Measurements from ENCODE around the gene RNF123.

RNF123 gene

GRCh38 chr3:49689046-49689907 lies at the start of gene RNF123, which contains the start of gene MST1:
Gene RNF123 (plus strand): TSS chr3:49689557. CDS start chr3:49691166, 1,609 bp downstream.
Gene MST1 (minus strand): TSS chr3:49689474. CDS start chr3:49688691, 783 bp downstream.
- Histone ChIP-seq H3K4me1 (ENCODE audit: control insufficient read depth, insufficient read depth, low read length, unreplicated experiment) (no peaks in the 10 kb centered on the region), H3K4me3 (ENCODE audit: low read depth, low read length) (peak within 1 kb of the TSS; percentile 95), H2AFZ (ENCODE audit: low read length, unreplicated experiment) (peak within 1 kb of the TSS; percentile 91), H3K27me3 (ENCODE audit: insufficient read depth, low read length) (peaks cover 3% of the 10 kb centered on the region; the same call in 1 of the 2 replicates), H3K79me2 (ENCODE audit: control insufficient read depth, insufficient read depth, low read length, unreplicated experiment) (peaks cover 8% of the 10 kb centered on the region), H3K36me3 (ENCODE audit: insufficient read depth, low read length) (no peaks in the 10 kb centered on the region), H3K27ac (ENCODE audit: low read depth, low read length) (0 out of 2 replicates have a peak within 1 kb of the TSS, but pooled peaks have one; percentile 7)

- Histone ChIP-seq H3K36me3 (ENCODE audit: insufficient read depth, low read length) (no peaks in the 10 kb centered on the region), H3K27me3 (ENCODE audit: insufficient read depth, low read length) (peaks cover 3% of the 10 kb centered on the region; the same call in 1 of the 2 replicates), H3K79me2 (ENCODE audit: control insufficient read depth, insufficient read depth, low read length, unreplicated experiment) (no peaks in the 10 kb centered on the region), H3K4me3 (ENCODE audit: low read depth, low read length) (no peak overlapping the region), H3K4me1 (ENCODE audit: control insufficient read depth, insufficient read depth, low read length, unreplicated experiment) (peaks cover 7% of the 10 kb centered on the region), H3K27ac (ENCODE audit: low read depth, low read length) (no peak overlapping the region), H2AFZ (ENCODE audit: low read length, unreplicated experiment) (no peak overlapping the region)
These were observed 48.1 kb upstream of the RNF123 start for GRCh38 chr3:49641292-49641691.

- peaks cover 3% of the 10 kb centered on the region; the same call in 1 of the 2 replicates for H3K27me3 ChIP-seq (ENCODE audit: insufficient read depth, low read length)
- H3K36me3 ChIP-seq (ENCODE audit: insufficient read depth, low read length), result no peaks in the 10 kb centered on the region
- H3K27ac ChIP-seq (ENCODE audit: low read depth, low read length), result no peak overlapping the region
- peaks cover 7% of the 10 kb centered on the region for H3K4me1 ChIP-seq (ENCODE audit: control insufficient read depth, insufficient read depth, low read length, unreplicated experiment)
- no peaks in the 10 kb centered on the region for H3K79me2 ChIP-seq (ENCODE audit: control insufficient read depth, insufficient read depth, low read length, unreplicated experiment)
- H3K4me3 ChIP-seq (ENCODE audit: low read depth, low read length), result no peak overlapping the region
- H2AFZ ChIP-seq (ENCODE audit: low read length, unreplicated experiment), result no peak overlapping the region
These were observed 47.2 kb upstream of the RNF123 start for GRCh38 chr3:49641921-49642707.

GRCh38 chr3:49642708-49643145 lies 46.6 kb upstream of the RNF123 start:
- no peaks in the 10 kb centered on the region for H3K79me2 ChIP-seq (ENCODE audit: control insufficient read depth, insufficient read depth, low read length, unreplicated experiment)
- H3K4me1 ChIP-seq (ENCODE audit: control insufficient read depth, insufficient read depth, low read length, unreplicated experiment), result peaks cover 8% of the 10 kb centered on the region

GRCh38 chr3:49644684-49645083 lies 44.7 kb upstream of the RNF123 start:
- Histone ChIP-seq H2AFZ (ENCODE audit: low read length, unreplicated experiment) (no peak overlapping the region), H3K4me1 (ENCODE audit: control insufficient read depth, insufficient read depth, low read length, unreplicated experiment) (peaks cover 4% of the 10 kb centered on the region), H3K36me3 (ENCODE audit: insufficient read depth, low read length) (no peaks in the 10 kb centered on the region), H3K27me3 (ENCODE audit: insufficient read depth, low read length) (peaks cover 3% of the 10 kb centered on the region; the same call in 1 of the 2 replicates), H3K27ac (ENCODE audit: low read depth, low read length) (no peak overlapping the region), H3K4me3 (ENCODE audit: low read depth, low read length) (no peak overlapping the region), H3K79me2 (ENCODE audit: control insufficient read depth, insufficient read depth, low read length, unreplicated experiment) (no peaks in the 10 kb centered on the region)

More at GRCh38 chr3:49642708-49643145, 46.6 kb upstream of the RNF123 start:
- Histone ChIP-seq H3K27ac (ENCODE audit: low read depth, low read length) (no peak overlapping the region), H3K27me3 (ENCODE audit: insufficient read depth, low read length) (peaks cover 3% of the 10 kb centered on the region; the same call in 1 of the 2 replicates), H2AFZ (ENCODE audit: low read length, unreplicated experiment) (no peak overlapping the region), H3K4me3 (ENCODE audit: low read depth, low read length) (no peak overlapping the region), H3K36me3 (ENCODE audit: insufficient read depth, low read length) (no peaks in the 10 kb centered on the region)

- 0 out of 2 replicates have a peak, but pooled peaks cover 3% of the 10 kb centered on the region for H3K27me3 ChIP-seq (ENCODE audit: insufficient read depth, low read length)
- no peak overlapping the region for H3K27ac ChIP-seq (ENCODE audit: low read depth, low read length)
- peaks cover 4% of the 10 kb centered on the region for H3K4me1 ChIP-seq (ENCODE audit: control insufficient read depth, insufficient read depth, low read length, unreplicated experiment)
- H3K36me3 ChIP-seq (ENCODE audit: insufficient read depth, low read length), result no peaks in the 10 kb centered on the region
- no peak overlapping the region for H2AFZ ChIP-seq (ENCODE audit: low read length, unreplicated experiment)
- no peaks in the 10 kb centered on the region for H3K79me2 ChIP-seq (ENCODE audit: control insufficient read depth, insufficient read depth, low read length, unreplicated experiment)
- no peak overlapping the region for H3K4me3 ChIP-seq (ENCODE audit: low read depth, low read length)
These were observed 43.1 kb upstream of the RNF123 start for GRCh38 chr3:49646236-49646635.

GRCh38 chr3:49647741-49648140 lies 41.6 kb upstream of the RNF123 start:
- Histone ChIP-seq H3K4me1 (ENCODE audit: control insufficient read depth, insufficient read depth, low read length, unreplicated experiment) (peaks cover 4% of the 10 kb centered on the region), H3K36me3 (ENCODE audit: insufficient read depth, low read length) (no peaks in the 10 kb centered on the region), H3K79me2 (ENCODE audit: control insufficient read depth, insufficient read depth, low read length, unreplicated experiment) (no peaks in the 10 kb centered on the region), H2AFZ (ENCODE audit: low read length, unreplicated experiment) (no peak overlapping the region), H3K27me3 (ENCODE audit: insufficient read depth, low read length) (0 out of 2 replicates have a peak, but pooled peaks cover 3% of the 10 kb centered on the region), H3K4me3 (ENCODE audit: low read depth, low read length) (no peak overlapping the region), H3K27ac (ENCODE audit: low read depth, low read length) (no peak overlapping the region)

GRCh38 chr3:49648354-49649019 lies 40.9 kb upstream of the RNF123 start:
- Histone ChIP-seq H3K27ac (ENCODE audit: low read depth, low read length) (no peak overlapping the region), H3K27me3 (ENCODE audit: insufficient read depth, low read length) (0 out of 2 replicates have a peak, but pooled peaks cover 3% of the 10 kb centered on the region), H3K4me1 (ENCODE audit: control insufficient read depth, insufficient read depth, low read length, unreplicated experiment) (peaks cover 4% of the 10 kb centered on the region), H3K36me3 (ENCODE audit: insufficient read depth, low read length) (no peaks in the 10 kb centered on the region), H3K4me3 (ENCODE audit: low read depth, low read length) (no peak overlapping the region), H2AFZ (ENCODE audit: low read length, unreplicated experiment) (no peak overlapping the region), H3K79me2 (ENCODE audit: control insufficient read depth, insufficient read depth, low read length, unreplicated experiment) (no peaks in the 10 kb centered on the region)

- no peak overlapping the region for H3K4me3 ChIP-seq (ENCODE audit: low read depth, low read length)
- no peaks in the 10 kb centered on the region for H3K36me3 ChIP-seq (ENCODE audit: insufficient read depth, low read length)
- no peak overlapping the region for H2AFZ ChIP-seq (ENCODE audit: low read length, unreplicated experiment)
- H3K4me1 ChIP-seq (ENCODE audit: control insufficient read depth, insufficient read depth, low read length, unreplicated experiment), result peaks cover 4% of the 10 kb centered on the region
- no peaks in the 10 kb centered on the region for H3K79me2 ChIP-seq (ENCODE audit: control insufficient read depth, insufficient read depth, low read length, unreplicated experiment)
- 0 out of 2 replicates have a peak, but pooled peaks cover 3% of the 10 kb centered on the region for H3K27me3 ChIP-seq (ENCODE audit: insufficient read depth, low read length)
- no peak overlapping the region for H3K27ac ChIP-seq (ENCODE audit: low read depth, low read length)
These were observed 39.8 kb upstream of the RNF123 start for GRCh38 chr3:49649576-49649975.

GRCh38 chr3:49650177-49650576 lies 39.2 kb upstream of the RNF123 start:
- Histone ChIP-seq H3K79me2 (ENCODE audit: control insufficient read depth, insufficient read depth, low read length, unreplicated experiment) (no peaks in the 10 kb centered on the region), H3K27ac (ENCODE audit: low read depth, low read length) (no peak overlapping the region), H3K4me3 (ENCODE audit: low read depth, low read length) (no peak overlapping the region), H3K36me3 (ENCODE audit: insufficient read depth, low read length) (no peaks in the 10 kb centered on the region), H2AFZ (ENCODE audit: low read length, unreplicated experiment) (no peak overlapping the region), H3K4me1 (ENCODE audit: control insufficient read depth, insufficient read depth, low read length, unreplicated experiment) (peaks cover 4% of the 10 kb centered on the region), H3K27me3 (ENCODE audit: insufficient read depth, low read length) (peaks cover 3% of the 10 kb centered on the region; the same call in 1 of the 2 replicates)
